GM23338 (cell line): Measurements from ENCODE around the gene RNF13.

Experiments
- EZH2 ChIP-seq: fragments of 200-600 bp; sonication (generic); IDR thresholded peaks from one replicate; pipeline ENCODE4 v1.8.0; 2017; ENCODE audit warnings: antibody characterized with exemption, mild to moderate bottlenecking, low read depth; ENCODE audit not compliant: unreplicated experiment
- POLR2AphosphoS5 ChIP-seq: IDR thresholded peaks from 2 replicates; pipeline ENCODE4 v1.6.1; 2016; ENCODE audit warnings: antibody characterized with exemption, low read depth
- TF ChIP-seq, protein P1 (sequence below): IDR thresholded peaks from 2 replicates; pipeline ENCODE4 v1.6.1; 2016; ENCODE audit warnings: antibody characterized with exemption
- TF ChIP-seq, protein P2 (sequence below), 2 experiments: fragments of 200-600 bp in 1 of 2; sonication (generic) in 1 of 2; conservative IDR thresholded peaks; 2 replicates each; pipeline versions ENCODE4 v1.5.1 to v1.6.1; 2016 to 2017; ENCODE audit warnings: antibody characterized with exemption in 2 of 2, low read depth in 2 of 2, mild to moderate bottlenecking in 2 of 2, moderate library complexity in 1 of 2

DNA sequence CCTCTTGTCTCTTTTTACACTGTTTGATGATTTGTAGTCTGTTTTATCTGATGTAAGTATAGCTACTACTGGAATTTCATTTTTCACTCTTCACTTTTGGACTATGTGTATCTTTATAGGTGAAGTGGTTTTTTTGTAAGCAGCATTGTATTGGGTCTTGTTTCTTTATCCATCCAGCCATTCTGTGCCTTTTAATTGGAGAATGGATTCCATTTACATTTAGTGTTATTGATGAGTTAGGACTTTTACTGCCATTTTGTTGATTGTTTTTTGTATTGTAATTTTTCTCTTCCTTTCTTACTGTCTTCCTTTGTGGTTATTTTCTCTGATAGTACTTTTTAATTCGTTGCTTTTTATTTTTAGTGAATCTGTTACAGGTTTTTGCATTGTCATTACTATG, 54.5 kb downstream of the RNF13 start:
- TF ChIP-seq, protein P1, sequence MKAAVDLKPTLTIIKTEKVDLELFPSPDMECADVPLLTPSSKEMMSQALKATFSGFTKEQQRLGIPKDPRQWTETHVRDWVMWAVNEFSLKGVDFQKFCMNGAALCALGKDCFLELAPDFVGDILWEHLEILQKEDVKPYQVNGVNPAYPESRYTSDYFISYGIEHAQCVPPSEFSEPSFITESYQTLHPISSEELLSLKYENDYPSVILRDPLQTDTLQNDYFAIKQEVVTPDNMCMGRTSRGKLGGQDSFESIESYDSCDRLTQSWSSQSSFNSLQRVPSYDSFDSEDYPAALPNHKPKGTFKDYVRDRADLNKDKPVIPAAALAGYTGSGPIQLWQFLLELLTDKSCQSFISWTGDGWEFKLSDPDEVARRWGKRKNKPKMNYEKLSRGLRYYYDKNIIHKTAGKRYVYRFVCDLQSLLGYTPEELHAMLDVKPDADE, result no peak
- TF ChIP-seq, protein P2, sequence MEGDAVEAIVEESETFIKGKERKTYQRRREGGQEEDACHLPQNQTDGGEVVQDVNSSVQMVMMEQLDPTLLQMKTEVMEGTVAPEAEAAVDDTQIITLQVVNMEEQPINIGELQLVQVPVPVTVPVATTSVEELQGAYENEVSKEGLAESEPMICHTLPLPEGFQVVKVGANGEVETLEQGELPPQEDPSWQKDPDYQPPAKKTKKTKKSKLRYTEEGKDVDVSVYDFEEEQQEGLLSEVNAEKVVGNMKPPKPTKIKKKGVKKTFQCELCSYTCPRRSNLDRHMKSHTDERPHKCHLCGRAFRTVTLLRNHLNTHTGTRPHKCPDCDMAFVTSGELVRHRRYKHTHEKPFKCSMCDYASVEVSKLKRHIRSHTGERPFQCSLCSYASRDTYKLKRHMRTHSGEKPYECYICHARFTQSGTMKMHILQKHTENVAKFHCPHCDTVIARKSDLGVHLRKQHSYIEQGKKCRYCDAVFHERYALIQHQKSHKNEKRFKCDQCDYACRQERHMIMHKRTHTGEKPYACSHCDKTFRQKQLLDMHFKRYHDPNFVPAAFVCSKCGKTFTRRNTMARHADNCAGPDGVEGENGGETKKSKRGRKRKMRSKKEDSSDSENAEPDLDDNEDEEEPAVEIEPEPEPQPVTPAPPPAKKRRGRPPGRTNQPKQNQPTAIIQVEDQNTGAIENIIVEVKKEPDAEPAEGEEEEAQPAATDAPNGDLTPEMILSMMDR (conservative IDR thresholded peaks at IDR 0.05; ENCODE audit: low read depth in 2 of 2), result no peak
- TF ChIP-seq EZH2 (no peak), POLR2AphosphoS5 (no peak)
